ENCODE data around the gene PIP5KL1. TPM values are rescaled to one million over a fixed set of nuclear protein-coding genes. Genes with fewer than 3 reads are reported as not detected.

PIP5KL1 gene
- total and polyA plus RNA-seq, 2 of the 8 experiments (the other 6 are each of a cell fraction or from before 2014, with no cell fraction given): 13.4 to 15.4 TPM

- TF ChIP-seq CHD7 (IDR thresholded peaks at IDR 0.05; ENCODE audit: insufficient replicate concordance, low read length) (no peak), CBX8 (IDR thresholded peaks at IDR 0.05; ENCODE audit: borderline replicate concordance, low read depth, low read length) (no peak)
These were observed 53.6 kb downstream of the PIP5KL1 start (continued) for GRCh38 chr9:127876764-127877562.
